ENCODE results near the gene NELL1. TPM values are rescaled to one million over a fixed set of nuclear protein-coding genes. Genes with fewer than 3 reads are reported as not detected.

Gene NELL1
- total RNA-seq, 1 experiment from 2014 or later, result 0.22 TPM

DNA sequence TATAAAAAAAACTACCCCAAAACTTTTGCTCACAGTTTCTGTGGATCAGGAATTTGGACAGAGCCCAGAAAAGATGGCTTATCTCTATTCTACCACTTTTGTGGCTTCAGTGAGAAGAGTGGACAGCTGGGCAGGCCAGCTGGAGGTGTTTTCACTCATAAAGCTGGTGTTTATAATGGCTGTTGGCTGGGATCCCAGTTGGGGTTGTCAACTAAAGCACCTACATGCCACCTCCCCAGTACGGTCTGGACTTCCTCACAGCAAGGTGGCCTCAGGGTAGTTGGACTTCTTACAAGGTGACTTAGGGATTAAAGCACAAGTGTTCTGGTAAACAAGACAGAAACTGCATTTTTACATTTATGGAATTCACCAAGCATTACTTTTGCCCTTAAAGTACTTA lies 171.0 kb downstream of the NELL1 start:
- Histone ChIP-seq H2BK20ac (ENCODE audit: low read depth, low read length, poor library complexity, severe bottlenecking) (no peak overlapping the region), H3K79me1 (ENCODE audit: insufficient read depth, low read depth, low read length, poor library complexity, severe bottlenecking) (no peaks in the 10 kb centered on the region), H3K27me3 (ENCODE audit: insufficient read depth, low read length) (no peaks in the 10 kb centered on the region), H3K14ac (ENCODE audit: insufficient read depth, low read length) (no peak overlapping the region), H4K20me1 (ENCODE audit: control insufficient read depth, insufficient read depth, insufficient read length) (no peaks in the 10 kb centered on the region), H2AK5ac (ENCODE audit: insufficient read length, low read length) (no peak overlapping the region), H4K8ac (replicated peaks; ENCODE audit: insufficient read length, low read depth, low read length) (no peak overlapping the region), H4K91ac (ENCODE audit: insufficient read length, low read depth, low read length) (no peak overlapping the region), H3K23ac (ENCODE audit: insufficient read length, low read depth, low read length) (no peak overlapping the region), H3K9ac (ENCODE audit: extremely low read depth, insufficient read length, low read length) (no peak overlapping the region), H2AFZ (ENCODE audit: low read length) (no peak overlapping the region), H2BK15ac (ENCODE audit: low read depth, low read length) (no peak overlapping the region), H3K4ac (ENCODE audit: low read depth, low read length) (no peak overlapping the region), H3K4me2 (ENCODE audit: insufficient read depth, insufficient read length, low read length) (no peak overlapping the region), H3K27ac (ENCODE audit: insufficient read length, low read depth, low read length) (no peak overlapping the region), H3T11ph (ENCODE audit: low read length) (no peak overlapping the region), H3K79me2 (ENCODE audit: insufficient read depth, low read length) (no peaks in the 10 kb centered on the region), H2BK12ac (ENCODE audit: insufficient read length, low read depth, low read length) (no peak overlapping the region), H2BK120ac (ENCODE audit: low read depth, low read length, poor library complexity, severe bottlenecking) (no peak overlapping the region), H3K9me3 (ENCODE audit: control insufficient read depth, low read depth, low read length) (no peaks in the 10 kb centered on the region), H3K4me1 (ENCODE audit: insufficient read depth, low read length) (peaks cover 4% of the 10 kb centered on the region; the same call in 1 of the 2 replicates), H3K56ac (ENCODE audit: insufficient read length, low read depth, low read length) (no peak overlapping the region), H3K23me2 (ENCODE audit: insufficient read length, low read depth, low read length, poor library complexity, severe bottlenecking) (no peaks in the 10 kb centered on the region), H3K18ac (ENCODE audit: insufficient read length, low read depth, low read length) (no peak overlapping the region), H4K5ac (ENCODE audit: insufficient read length, low read depth, low read length) (no peak overlapping the region), H2BK5ac (ENCODE audit: insufficient read length, low read length) (no peak overlapping the region)
- H3K4me1 Mint-ChIP-seq, result peaks cover 23 to 30% of the 10 kb centered on the region in 2 experiments
- H3K27ac Mint-ChIP-seq, result no peak overlapping the region
- no peak for DNase-seq
- no peak for TF ChIP-seq CTCF (conservative IDR thresholded peaks at IDR 0.05)
- no peaks in the 10 kb centered on the region for H3K27me3 Mint-ChIP-seq (ENCODE audit: low read depth)
- H3K9me3 Mint-ChIP-seq, result no peaks in the 10 kb centered on the region
- no CpG with 5 or more reads among the region's 1 CpG for WGBS (ENCODE audit: extremely low coverage, insufficient read length, low lambda C conversion rate)
- no peak overlapping the region for H3K4me3 Mint-ChIP-seq
- no peaks in the 10 kb centered on the region for H3K36me3 Mint-ChIP-seq (ENCODE audit: insufficient read depth in 1 of 3, low read depth in 3 of 3)

Measured in H9 (cell line).